ENCODE data around the gene FBXO44.
"Not testable (repeated sequence)": the region's sequence is repeated elsewhere in the genome, so short reads cannot be mapped to it uniquely, and the experiment has no call there.

The FBXO44 gene, protein sequence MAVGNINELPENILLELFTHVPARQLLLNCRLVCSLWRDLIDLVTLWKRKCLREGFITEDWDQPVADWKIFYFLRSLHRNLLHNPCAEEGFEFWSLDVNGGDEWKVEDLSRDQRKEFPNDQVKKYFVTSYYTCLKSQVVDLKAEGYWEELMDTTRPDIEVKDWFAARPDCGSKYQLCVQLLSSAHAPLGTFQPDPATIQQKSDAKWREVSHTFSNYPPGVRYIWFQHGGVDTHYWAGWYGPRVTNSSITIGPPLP

DNA sequence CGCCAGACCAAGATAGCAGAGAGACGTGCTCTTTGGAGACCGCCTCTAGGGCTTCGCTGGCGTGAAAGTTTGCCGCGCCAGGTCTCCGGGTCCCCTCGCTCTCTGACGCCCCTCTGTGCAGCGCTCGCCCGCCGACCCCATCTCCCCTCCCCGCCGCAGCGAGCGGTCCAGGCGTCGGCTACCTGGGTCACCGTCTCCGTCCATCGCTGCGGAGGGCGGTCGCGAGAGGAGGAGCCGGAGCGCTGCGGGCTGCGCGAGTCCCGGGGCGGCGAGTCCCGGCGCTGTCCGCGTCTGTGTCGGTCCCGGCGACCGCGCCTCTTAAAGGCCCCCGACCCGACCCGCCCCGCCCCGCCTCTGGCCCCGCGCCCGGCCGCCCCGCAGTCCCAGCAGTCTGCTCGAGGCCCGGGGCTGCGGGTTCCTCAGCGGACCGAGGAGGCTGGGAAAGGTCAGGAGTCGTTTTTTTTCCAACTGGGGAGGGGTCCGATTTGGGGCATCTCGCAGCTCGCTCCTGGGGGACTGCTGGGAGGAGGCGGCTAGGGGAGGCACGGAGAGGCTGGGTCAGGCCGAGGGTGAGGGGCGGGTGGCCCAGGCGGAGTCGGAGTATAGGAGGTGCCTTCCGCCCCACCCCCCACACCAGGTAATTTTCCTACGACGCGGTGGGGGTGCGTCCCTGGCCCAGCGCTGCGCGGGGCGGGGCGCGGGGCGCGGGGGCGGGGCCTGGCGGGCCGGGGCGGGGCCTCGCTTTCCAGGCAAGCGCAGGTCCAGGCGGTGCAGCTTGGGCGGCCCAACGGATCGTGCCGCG is at the start of gene FBXO44, which contains the start of gene FBXO2:
Gene FBXO44 (plus strand): TSS at position 741 of the 802 bp plus-strand sequence. CDS start 959 bp downstream, outside the sequence.
Gene FBXO2 (minus strand): TSS at position 293 of the 802 bp plus-strand sequence. CDS start 89 bp downstream, at position 204.
- peaks cover 12% of the 10 kb centered on the region for H3K36me3 Mint-ChIP-seq (ENCODE audit: low read depth)
- DNase-seq (ENCODE audit: low spot score), result peak; percentile 33
- H3K27me3 Mint-ChIP-seq (ENCODE audit: low read depth), result peaks cover 12% of the 10 kb centered on the region
- H3K4me1 Mint-ChIP-seq (ENCODE audit: low read depth), result peaks cover 15% of the 10 kb centered on the region
- H3K9me3 Mint-ChIP-seq, result no peaks in the 10 kb centered on the region
- no peak within 1 kb of the TSS for H3K27ac Mint-ChIP-seq
- peak within 1 kb of the TSS; percentile 72 for H3K4me3 Mint-ChIP-seq

DNA sequence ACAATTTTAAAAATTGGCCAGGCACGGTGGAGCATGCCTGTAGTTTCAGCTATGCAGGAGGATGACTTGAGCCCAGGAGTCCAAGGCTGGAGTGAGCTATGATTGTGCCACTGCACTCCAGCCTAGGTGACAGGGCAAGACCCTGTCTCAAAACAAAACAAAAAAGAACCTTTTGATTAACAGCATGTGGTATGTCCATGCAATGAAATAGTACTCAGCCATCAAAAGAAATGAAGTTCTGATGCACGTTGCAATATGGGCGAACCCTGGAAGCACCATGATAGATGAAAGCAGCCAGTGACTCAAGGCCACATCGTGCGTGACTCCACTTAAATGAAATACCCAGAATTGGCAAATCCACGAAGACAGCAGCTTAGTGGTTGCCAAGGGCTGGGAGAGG is 47.9 kb upstream of the FBXO44 start:
- DNase-seq (ENCODE audit: low spot score), result no peak

DNA sequence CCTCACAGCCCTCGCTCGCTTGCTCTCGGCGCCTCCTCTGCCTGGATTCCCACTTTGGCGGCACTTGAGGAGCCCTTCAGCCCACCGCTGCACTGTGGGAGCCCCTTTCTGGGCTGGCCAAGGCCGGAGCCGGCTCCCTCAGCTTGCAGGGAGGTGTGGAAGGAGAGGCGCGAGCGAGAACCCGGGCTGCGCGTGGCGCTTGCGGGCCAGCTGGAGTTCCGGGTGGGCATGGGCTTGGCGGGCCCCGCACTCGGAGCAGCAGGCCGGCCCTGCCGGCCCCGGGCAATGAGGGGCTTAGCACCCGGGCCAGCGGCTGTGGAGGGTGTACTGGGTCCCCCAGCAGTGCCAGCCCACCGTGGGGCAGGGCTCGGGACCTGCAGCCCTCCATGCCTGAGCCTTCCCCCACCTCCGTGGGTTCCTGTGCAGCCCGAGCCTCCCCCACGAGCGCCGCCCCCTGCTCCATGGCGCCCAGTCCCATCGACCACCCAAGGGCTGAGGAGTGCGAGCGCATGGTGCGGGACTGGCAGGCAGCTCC is 46.0 kb upstream of the FBXO44 start:
- not testable (repeated sequence) for H3K4me3 Mint-ChIP-seq; DNase-seq (ENCODE audit: low spot score); H3K4me1 Mint-ChIP-seq (ENCODE audit: low read depth); H3K9me3 Mint-ChIP-seq; H3K36me3 Mint-ChIP-seq (ENCODE audit: low read depth); H3K27me3 Mint-ChIP-seq (ENCODE audit: low read depth); H3K27ac Mint-ChIP-seq

More for the DNA sequence above, 47.9 kb upstream of the FBXO44 start:
- Mint-ChIP-seq H3K27me3 (ENCODE audit: low read depth) (no peaks in the 10 kb centered on the region), H3K4me1 (ENCODE audit: low read depth) (no peaks in the 10 kb centered on the region), H3K36me3 (ENCODE audit: low read depth) (no peaks in the 10 kb centered on the region), H3K4me3 (no peak overlapping the region), H3K9me3 (no peaks in the 10 kb centered on the region), H3K27ac (no peak overlapping the region)

DNA sequence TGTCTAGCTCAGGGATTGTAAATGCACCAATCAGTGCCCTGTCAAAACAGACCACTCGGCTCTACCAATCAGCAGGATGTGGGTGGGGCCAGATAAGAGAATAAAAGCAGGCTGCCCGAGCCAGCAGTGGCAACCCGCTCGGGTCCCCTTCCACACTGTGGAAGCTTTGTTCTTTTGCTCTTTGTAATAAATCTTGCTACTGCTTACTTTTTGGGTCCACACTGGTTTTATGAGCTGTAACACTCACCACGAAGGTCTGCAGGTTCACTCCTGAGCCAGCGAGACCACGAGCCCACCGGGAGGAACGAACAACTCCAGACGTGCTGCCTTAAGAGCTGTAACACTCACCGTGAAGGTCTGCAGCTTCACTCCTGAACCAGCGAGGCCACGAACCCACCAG is 45.3 kb upstream of the FBXO44 start:
- H3K27ac Mint-ChIP-seq; H3K9me3 Mint-ChIP-seq; H3K4me3 Mint-ChIP-seq; H3K36me3 Mint-ChIP-seq (ENCODE audit: low read depth); DNase-seq (ENCODE audit: low spot score); H3K4me1 Mint-ChIP-seq (ENCODE audit: low read depth); H3K27me3 Mint-ChIP-seq (ENCODE audit: low read depth): not testable (repeated sequence)

DNA sequence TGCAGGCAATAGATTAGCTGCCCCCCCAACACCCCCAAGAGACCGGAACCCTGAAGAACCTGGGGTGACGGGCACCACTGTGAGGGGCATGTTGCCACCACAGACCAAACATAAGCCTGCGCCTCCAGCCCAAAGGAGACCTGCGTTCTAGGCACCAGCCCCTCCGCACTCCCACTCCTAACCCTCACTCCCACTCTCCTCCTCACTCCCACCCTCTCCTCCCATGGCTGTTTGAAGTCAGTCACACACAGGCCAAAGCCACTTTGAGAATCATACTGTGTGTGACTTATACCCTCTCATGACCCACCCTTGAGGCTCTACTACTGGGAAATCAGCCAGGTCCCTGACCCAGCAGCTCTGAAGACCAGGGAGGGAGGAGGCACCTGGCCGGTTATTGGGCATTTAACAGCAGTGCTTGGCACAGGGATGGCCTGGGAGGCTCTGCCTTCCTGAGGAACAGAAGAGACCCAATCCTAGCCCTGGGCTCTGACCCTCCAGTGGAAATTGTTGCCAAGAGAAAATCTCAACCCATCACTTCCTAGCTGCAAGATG is 44.0 kb upstream of the FBXO44 start:
- Mint-ChIP-seq H3K36me3 (ENCODE audit: low read depth) (no peaks in the 10 kb centered on the region), H3K27me3 (ENCODE audit: low read depth) (no peaks in the 10 kb centered on the region), H3K4me3 (no peak overlapping the region), H3K9me3 (no peaks in the 10 kb centered on the region), H3K27ac (no peak overlapping the region), H3K4me1 (ENCODE audit: low read depth) (no peaks in the 10 kb centered on the region)
- DNase-seq (ENCODE audit: low spot score), result no peak

DNA sequence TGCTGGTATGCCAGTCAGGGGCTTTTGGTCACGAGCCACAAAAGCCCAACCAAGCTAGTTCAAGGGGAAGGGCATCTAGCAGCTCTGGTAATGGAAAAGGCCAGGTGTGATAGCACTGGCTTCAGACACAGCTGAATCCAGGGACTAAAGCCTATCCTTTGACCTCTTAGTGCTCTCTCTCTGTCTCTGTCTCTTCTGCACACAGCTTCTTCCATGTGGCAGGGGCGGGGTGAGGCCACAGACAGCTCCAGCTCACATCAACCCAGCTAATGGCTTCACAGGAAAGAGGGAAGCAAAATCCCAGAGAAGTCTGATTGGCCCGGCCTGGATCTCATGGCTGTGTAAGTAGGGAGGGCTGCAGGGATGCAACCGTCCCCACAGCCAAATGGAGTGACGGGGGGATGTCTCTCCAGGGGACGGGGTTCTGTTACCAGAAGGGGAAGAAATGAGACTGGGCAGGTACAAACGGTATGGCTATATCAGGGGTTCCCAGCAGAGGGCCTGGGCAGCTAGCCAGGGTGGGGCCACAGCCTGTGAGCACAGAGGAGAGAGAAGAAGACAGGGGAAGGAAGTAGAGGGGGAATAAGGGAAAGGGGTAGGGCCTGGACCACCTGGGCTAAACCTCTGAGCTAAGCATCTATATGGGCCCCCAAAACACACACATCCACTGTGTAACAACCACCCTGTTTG is 42.9 kb upstream of the FBXO44 start:
- Mint-ChIP-seq H3K4me3 (no peak overlapping the region), H3K9me3 (no peaks in the 10 kb centered on the region), H3K27me3 (ENCODE audit: low read depth) (no peaks in the 10 kb centered on the region), H3K4me1 (ENCODE audit: low read depth) (no peaks in the 10 kb centered on the region), H3K36me3 (ENCODE audit: low read depth) (no peaks in the 10 kb centered on the region), H3K27ac (no peak overlapping the region)
- DNase-seq (ENCODE audit: low spot score), result no peak

DNA sequence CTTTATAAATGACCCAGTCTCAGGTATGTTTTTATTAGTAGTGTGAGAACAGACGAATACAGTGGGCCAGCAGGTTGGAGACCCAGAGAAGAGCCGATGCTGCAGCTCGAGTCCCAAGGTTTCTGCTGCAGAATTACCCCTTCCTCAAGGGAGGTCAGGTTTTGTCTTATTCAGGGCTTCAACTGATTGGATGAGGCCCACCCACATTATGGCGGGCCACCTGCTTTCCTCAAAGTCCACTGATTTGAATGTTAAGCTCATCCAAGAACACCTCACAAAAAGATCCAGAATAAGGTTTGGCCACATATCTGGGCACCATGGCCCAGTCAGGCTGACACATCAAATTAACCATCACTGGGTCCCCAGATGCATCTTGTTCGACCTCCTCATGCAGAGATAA is 41.3 kb upstream of the FBXO44 start:
- Mint-ChIP-seq H3K4me3 (no peak overlapping the region), H3K9me3 (no peaks in the 10 kb centered on the region), H3K27ac (no peak overlapping the region), H3K36me3 (ENCODE audit: low read depth) (no peaks in the 10 kb centered on the region), H3K27me3 (ENCODE audit: low read depth) (no peaks in the 10 kb centered on the region), H3K4me1 (ENCODE audit: low read depth) (no peaks in the 10 kb centered on the region)
- DNase-seq (ENCODE audit: low spot score), result no peak

DNA sequence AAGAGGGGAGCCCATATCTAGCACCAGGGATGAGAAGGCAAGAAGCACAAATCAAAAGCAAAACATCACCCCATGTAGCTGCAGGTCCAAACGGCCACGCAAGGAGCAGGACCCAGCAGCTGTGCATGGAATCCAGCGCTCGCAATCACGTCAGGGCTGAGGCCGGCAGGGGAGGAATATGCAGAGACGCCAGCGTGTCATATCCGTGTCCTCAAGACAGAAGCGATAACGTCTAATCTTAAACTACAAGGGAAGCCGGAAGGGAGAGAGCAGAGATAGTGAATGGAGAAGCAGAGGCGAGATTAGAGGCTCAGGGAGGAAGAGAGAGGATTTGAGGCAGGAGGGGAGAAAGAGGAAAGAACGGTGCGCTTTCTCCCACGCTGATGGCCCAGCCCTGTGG is 39.6 kb upstream of the FBXO44 start:
- no peaks in the 10 kb centered on the region for H3K36me3 Mint-ChIP-seq (ENCODE audit: low read depth)
- no peak overlapping the region for H3K27ac Mint-ChIP-seq
- H3K9me3 Mint-ChIP-seq, result no peaks in the 10 kb centered on the region
- no peak for DNase-seq (ENCODE audit: low spot score)
- no peaks in the 10 kb centered on the region for H3K4me1 Mint-ChIP-seq (ENCODE audit: low read depth)
- no peaks in the 10 kb centered on the region for H3K27me3 Mint-ChIP-seq (ENCODE audit: low read depth)
- no peak overlapping the region for H3K4me3 Mint-ChIP-seq

DNA sequence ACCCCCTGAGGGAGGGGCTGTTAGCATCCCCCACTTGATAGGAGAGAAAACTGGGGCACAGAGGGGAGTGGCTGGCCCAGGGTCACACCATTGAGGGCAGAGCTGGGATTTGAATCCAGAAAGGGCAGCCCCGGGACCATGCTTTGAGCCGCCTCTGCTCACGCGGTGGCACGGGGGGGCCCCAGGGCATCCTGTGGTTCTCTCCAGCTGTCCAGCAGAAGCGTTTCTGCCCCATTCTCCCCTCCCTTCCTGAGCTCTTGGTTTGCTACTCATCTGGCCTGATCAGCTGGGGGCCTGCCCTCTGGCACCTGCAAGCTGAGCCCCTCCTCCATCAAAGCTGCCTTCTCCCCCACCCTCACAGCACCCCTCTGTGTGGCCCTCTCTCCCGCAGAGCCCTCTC is 37.9 kb upstream of the FBXO44 start:
- Mint-ChIP-seq H3K36me3 (ENCODE audit: low read depth) (no peaks in the 10 kb centered on the region), H3K9me3 (no peaks in the 10 kb centered on the region), H3K4me1 (ENCODE audit: low read depth) (no peaks in the 10 kb centered on the region), H3K27ac (no peak overlapping the region), H3K4me3 (no peak overlapping the region), H3K27me3 (ENCODE audit: low read depth) (no peaks in the 10 kb centered on the region)
- no peak for DNase-seq (ENCODE audit: low spot score)

DNA sequence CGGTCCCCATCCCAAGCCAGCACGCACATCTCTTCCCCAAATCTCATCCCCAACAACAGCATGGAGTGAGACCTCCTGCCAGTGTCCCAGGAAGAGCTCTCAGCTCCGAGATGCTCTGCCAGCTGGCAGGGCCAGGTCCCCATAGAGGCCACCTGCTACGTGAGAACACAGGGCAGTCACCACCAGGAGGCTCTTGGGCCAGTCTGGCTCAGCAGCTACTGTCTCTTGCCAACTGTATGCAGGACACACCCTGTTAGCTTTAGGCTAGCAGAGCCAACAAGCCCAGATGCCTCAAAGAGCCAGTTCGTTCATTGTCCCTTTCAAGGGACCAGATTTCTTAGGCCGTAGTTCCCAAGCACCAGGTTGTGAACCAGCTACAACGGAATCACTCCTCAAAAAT is 37.4 kb upstream of the FBXO44 start:
- Mint-ChIP-seq H3K4me3 (no peak overlapping the region), H3K27me3 (ENCODE audit: low read depth) (peaks cover 4% of the 10 kb centered on the region), H3K36me3 (ENCODE audit: low read depth) (no peaks in the 10 kb centered on the region), H3K9me3 (no peaks in the 10 kb centered on the region), H3K4me1 (ENCODE audit: low read depth) (no peaks in the 10 kb centered on the region), H3K27ac (no peak overlapping the region)
- no peak for DNase-seq (ENCODE audit: low spot score)

DNA sequence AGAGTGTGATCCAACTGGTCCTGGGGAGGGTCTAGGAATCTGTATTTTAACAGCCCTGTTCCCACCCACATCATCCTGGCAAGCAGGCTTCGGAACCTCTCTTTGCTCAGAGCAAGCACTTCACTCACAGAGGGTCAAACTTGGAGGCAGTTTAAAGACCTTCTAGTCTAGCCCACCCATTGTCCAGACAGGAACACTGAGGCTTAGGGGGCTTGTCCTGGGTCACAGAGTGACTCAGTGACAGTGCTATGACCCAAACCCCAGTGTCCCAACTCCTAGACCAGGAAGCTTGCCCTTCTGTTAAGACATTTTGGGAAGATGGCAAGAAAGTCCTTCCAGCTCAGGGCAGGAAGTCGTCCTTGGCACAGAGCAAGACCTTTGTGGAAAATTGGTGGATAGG is 36.9 kb upstream of the FBXO44 start:
- Mint-ChIP-seq H3K4me3 (no peak overlapping the region), H3K9me3 (no peaks in the 10 kb centered on the region), H3K4me1 (ENCODE audit: low read depth) (no peaks in the 10 kb centered on the region), H3K27ac (no peak overlapping the region), H3K27me3 (ENCODE audit: low read depth) (peaks cover 4% of the 10 kb centered on the region), H3K36me3 (ENCODE audit: low read depth) (no peaks in the 10 kb centered on the region)
- no peak for DNase-seq (ENCODE audit: low spot score)

DNA sequence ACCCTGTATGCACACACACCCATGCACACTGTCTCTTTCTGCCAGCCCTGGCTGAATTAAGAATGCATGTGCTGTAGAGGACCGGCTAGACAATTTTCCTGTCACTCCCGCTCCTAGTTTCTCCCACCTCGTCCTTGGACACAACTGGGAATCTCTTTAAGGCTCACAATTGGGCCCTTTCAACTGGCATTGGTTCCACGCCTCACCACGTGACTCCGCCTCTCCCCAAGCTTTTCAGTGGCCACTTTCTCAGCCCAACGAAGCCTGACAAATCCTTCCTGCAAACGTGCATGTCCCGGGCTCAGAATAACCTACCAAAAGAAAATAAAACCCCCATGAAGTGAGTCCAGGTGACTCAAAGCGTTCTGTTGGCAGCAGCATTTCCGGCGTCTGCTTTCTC is 34.3 kb upstream of the FBXO44 start:
- Mint-ChIP-seq H3K4me3 (no peak overlapping the region), H3K36me3 (ENCODE audit: low read depth) (no peaks in the 10 kb centered on the region), H3K4me1 (ENCODE audit: low read depth) (no peaks in the 10 kb centered on the region), H3K9me3 (no peaks in the 10 kb centered on the region), H3K27ac (no peak overlapping the region), H3K27me3 (ENCODE audit: low read depth) (peaks cover 4% of the 10 kb centered on the region)
- DNase-seq (ENCODE audit: low spot score), result no peak

DNA sequence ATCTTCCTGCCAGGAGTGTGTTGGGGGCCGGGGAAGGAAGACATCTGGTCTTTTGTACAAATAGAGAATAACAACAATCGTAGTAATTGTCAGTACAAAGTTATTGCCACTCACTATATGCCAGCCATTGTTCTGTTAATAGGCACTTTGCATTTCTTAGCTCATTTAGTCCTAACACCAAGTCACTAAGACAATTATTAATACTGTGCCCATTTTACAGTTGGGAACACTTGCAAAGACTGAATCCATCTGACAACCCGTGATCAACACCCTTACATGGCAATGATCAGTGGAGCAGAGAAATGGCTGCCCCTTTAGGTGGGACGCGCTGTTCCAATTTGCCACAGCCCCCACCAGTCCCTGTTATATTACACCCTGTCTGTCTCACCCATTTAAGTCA is 33.8 kb upstream of the FBXO44 start:
- H3K9me3 Mint-ChIP-seq, result no peaks in the 10 kb centered on the region
- no peaks in the 10 kb centered on the region for H3K36me3 Mint-ChIP-seq (ENCODE audit: low read depth)
- no peak for DNase-seq (ENCODE audit: low spot score)
- no peaks in the 10 kb centered on the region for H3K4me1 Mint-ChIP-seq (ENCODE audit: low read depth)
- H3K27me3 Mint-ChIP-seq (ENCODE audit: low read depth), result peaks cover 4% of the 10 kb centered on the region
- no peak overlapping the region for H3K27ac Mint-ChIP-seq
- no peak overlapping the region for H3K4me3 Mint-ChIP-seq

DNA sequence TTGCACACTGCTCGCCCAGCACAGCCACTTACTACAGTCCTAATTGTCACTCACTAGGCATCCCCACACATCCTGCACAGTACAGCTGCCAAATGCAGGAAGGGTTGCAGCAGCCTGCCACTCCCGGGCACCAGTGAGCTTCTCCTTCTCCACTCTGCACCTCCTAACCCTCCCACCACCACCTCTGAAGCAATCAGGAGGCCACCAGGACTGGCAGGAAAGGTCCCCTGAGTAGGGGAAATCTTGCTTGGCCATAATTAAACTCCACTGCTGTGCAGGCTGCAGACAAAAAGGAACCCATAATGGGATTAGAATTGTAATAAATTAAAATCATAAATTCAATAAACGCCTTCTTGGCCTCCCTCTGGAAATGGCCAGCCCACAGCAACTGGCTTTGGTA is 32.3 kb upstream of the FBXO44 start:
- Mint-ChIP-seq H3K27me3 (ENCODE audit: low read depth) (peaks cover 4% of the 10 kb centered on the region), H3K4me3 (no peak overlapping the region)

More for the DNA sequence above, 32.3 kb upstream of the FBXO44 start:
- no peaks in the 10 kb centered on the region for H3K4me1 Mint-ChIP-seq (ENCODE audit: low read depth)
- DNase-seq (ENCODE audit: low spot score), result no peak
- H3K27ac Mint-ChIP-seq, result no peak overlapping the region
- no peaks in the 10 kb centered on the region for H3K9me3 Mint-ChIP-seq
- no peaks in the 10 kb centered on the region for H3K36me3 Mint-ChIP-seq (ENCODE audit: low read depth)

Measured in T-helper 2 cell treated with Interferon-gamma antibody and Interleukin-4, amounts not matched to agents 5 μg/mL and 100 μg/mL, for 36 hours (primary cell).